WTC11 (cell line): ENCODE results near the gene DCLK1.

Source experiments
- ESRRA ChIP-seq: sonication (generic); formaldehyde crosslinking; IDR thresholded peaks from 2 replicates; pipeline ENCODE4 v1.8.1; 2022; ENCODE audit warnings: mild to moderate bottlenecking, missing genetic modification reagents, borderline replicate concordance
- NR2C2 ChIP-seq: sonication (generic); formaldehyde crosslinking; IDR thresholded peaks from 2 replicates; pipeline ENCODE4 v1.8.0; 2022; ENCODE audit warnings: mild to moderate bottlenecking, missing genetic modification reagents
- SMAD4 ChIP-seq: sonication (generic); formaldehyde crosslinking; IDR thresholded peaks from 2 replicates; pipeline ENCODE4 v1.8.0; 2022; ENCODE audit warnings: mild to moderate bottlenecking, missing genetic modification reagents
- SP1 ChIP-seq: sonication (generic); formaldehyde crosslinking; conservative IDR thresholded peaks from 2 replicates; pipeline ENCODE4 v1.8.1; 2022; ENCODE audit warnings: missing genetic modification reagents
- ZNF121 ChIP-seq: sonication (generic); formaldehyde crosslinking; IDR thresholded peaks from 2 replicates; pipeline ENCODE4 v1.8.0; 2023; ENCODE audit warnings: missing genetic modification reagents
- ZNF219 ChIP-seq: sonication (generic); formaldehyde crosslinking; IDR thresholded peaks from 2 replicates; pipeline ENCODE4 v1.8.0; 2023; ENCODE audit warnings: missing genetic modification reagents, mild to moderate bottlenecking, borderline replicate concordance
- ZNF512 ChIP-seq: sonication (generic); formaldehyde crosslinking; IDR thresholded peaks from 2 replicates; pipeline ENCODE4 v1.8.1; 2022; ENCODE audit warnings: missing genetic modification reagents, borderline replicate concordance
- TF ChIP-seq, protein P1 (sequence below): fragments of 200-600 bp; IDR thresholded peaks from 2 replicates; pipeline ENCODE4 v1.8.0; 2022; ENCODE audit warnings: antibody characterized with exemption
- TF ChIP-seq, protein P2 (sequence below): sonication (generic); formaldehyde crosslinking; IDR thresholded peaks from 2 replicates; pipeline ENCODE4 v1.8.1; 2023; ENCODE audit warnings: mild to moderate bottlenecking, moderate library complexity, missing genetic modification reagents
- TF ChIP-seq, protein P3 (sequence below): sonication (generic); formaldehyde crosslinking; IDR thresholded peaks from 2 replicates; pipeline ENCODE4 v1.8.0; 2022; ENCODE audit warnings: mild to moderate bottlenecking, missing genetic modification reagents

GRCh38 chr13:35810321-35810720, 320.9 kb downstream of the DCLK1 start:
- TF ChIP-seq, protein P1, sequence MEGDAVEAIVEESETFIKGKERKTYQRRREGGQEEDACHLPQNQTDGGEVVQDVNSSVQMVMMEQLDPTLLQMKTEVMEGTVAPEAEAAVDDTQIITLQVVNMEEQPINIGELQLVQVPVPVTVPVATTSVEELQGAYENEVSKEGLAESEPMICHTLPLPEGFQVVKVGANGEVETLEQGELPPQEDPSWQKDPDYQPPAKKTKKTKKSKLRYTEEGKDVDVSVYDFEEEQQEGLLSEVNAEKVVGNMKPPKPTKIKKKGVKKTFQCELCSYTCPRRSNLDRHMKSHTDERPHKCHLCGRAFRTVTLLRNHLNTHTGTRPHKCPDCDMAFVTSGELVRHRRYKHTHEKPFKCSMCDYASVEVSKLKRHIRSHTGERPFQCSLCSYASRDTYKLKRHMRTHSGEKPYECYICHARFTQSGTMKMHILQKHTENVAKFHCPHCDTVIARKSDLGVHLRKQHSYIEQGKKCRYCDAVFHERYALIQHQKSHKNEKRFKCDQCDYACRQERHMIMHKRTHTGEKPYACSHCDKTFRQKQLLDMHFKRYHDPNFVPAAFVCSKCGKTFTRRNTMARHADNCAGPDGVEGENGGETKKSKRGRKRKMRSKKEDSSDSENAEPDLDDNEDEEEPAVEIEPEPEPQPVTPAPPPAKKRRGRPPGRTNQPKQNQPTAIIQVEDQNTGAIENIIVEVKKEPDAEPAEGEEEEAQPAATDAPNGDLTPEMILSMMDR, result no peak
- no peak for TF ChIP-seq SMAD4 (CRISPR knock-in tag)
- no peak for TF ChIP-seq NR2C2
- no peak for TF ChIP-seq ZNF219 (CRISPR knock-in tag)
- no peak for TF ChIP-seq SP1 (CRISPR knock-in tag)
- TF ChIP-seq, protein P2, sequence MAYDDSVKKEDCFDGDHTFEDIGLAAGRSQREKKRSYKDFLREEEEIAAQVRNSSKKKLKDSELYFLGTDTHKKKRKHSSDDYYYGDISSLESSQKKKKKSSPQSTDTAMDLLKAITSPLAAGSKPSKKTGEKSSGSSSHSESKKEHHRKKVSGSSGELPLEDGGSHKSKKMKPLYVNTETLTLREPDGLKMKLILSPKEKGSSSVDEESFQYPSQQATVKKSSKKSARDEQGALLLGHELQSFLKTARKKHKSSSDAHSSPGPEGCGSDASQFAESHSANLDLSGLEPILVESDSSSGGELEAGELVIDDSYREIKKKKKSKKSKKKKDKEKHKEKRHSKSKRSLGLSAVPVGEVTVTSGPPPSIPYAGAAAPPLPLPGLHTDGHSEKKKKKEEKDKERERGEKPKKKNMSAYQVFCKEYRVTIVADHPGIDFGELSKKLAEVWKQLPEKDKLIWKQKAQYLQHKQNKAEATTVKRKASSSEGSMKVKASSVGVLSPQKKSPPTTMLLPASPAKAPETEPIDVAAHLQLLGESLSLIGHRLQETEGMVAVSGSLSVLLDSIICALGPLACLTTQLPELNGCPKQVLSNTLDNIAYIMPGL, result no peak
- no peak for TF ChIP-seq ESRRA (CRISPR knock-in tag)
- TF ChIP-seq, protein P3, sequence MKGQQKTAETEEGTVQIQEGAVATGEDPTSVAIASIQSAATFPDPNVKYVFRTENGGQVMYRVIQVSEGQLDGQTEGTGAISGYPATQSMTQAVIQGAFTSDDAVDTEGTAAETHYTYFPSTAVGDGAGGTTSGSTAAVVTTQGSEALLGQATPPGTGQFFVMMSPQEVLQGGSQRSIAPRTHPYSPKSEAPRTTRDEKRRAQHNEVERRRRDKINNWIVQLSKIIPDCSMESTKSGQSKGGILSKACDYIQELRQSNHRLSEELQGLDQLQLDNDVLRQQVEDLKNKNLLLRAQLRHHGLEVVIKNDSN, result no peak
- TF ChIP-seq ZNF121 (CRISPR knock-in tag), result no peak
- no peak for TF ChIP-seq ZNF512 (CRISPR knock-in tag)
